Activated CD4-positive, CD25-positive, alpha-beta regulatory T cell treated with anti-CD3 and anti-CD28 coated beads, Interleukin-2, amount 50 U/mL, for 16 hours (primary cell): ENCODE results near the gene EEFSEC.
A peak's percentile ranks its signal among the peaks of the same experiment; 100 is the strongest.

Source experiments
- DNase-seq: peaks from one replicate; pipeline ENCODE4 v3.0.0-alpha.2; 2020; ENCODE audit warnings: low read depth, low spot score

EEFSEC gene

GRCh38 chr3:128425142-128425845 is 272.0 kb downstream of the EEFSEC start:
- DNase-seq: no peak

DNA sequence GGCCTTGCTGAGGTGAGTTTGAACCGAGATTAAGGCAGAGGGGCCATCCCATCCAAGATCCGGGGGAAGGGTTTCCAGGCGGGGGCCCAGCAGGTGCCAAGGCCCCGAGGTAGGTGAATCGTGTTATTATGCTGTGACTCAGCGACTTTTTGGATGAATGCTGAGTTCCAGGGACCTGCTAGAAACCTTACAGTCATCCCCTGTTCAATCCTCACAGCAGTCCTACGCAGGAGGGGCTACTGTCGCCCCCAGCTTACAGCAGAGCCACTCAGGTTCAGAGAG is 272.5 kb downstream of the EEFSEC start:
- no peak for DNase-seq

GRCh38 chr3:128426128-128426921 is 273.0 kb downstream of the EEFSEC start:
- DNase-seq: peak; percentile 16

DNA sequence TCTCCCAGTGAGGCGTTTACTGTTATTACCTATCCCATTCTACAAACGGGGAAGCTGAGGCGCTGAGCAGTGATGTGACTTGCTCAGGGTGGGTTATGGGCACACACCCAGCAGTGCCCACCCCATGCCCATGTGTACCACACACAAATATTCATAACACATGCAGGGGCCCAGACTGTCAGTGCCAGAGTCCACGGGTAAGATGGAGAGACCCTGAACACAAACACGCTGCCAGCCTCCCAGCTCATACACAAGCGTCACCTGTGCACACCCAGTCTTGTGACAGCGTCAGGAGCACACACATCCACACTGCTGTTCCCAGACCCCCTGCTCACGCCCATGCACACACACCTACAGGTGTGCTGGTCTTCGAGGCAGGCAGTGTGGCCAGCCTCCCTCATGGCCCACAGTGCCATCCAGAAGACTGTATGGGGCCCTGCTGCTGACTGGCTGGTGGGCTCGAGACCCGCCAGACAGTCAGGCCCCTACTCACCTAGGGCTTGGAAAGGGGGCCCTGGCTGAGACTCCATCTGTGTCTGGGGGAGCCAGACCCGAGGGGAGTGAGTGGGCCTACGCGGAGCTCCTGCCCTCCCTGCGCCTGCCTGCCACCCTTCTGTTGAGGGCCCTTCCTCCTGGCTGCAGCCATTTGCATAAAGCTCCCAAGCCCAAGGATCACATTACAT is 274.0 kb downstream of the EEFSEC start:
- DNase-seq: no peak

- DNase-seq: no peak
These were observed 274.9 kb downstream of the EEFSEC start for GRCh38 chr3:128427872-128428822.

DNA sequence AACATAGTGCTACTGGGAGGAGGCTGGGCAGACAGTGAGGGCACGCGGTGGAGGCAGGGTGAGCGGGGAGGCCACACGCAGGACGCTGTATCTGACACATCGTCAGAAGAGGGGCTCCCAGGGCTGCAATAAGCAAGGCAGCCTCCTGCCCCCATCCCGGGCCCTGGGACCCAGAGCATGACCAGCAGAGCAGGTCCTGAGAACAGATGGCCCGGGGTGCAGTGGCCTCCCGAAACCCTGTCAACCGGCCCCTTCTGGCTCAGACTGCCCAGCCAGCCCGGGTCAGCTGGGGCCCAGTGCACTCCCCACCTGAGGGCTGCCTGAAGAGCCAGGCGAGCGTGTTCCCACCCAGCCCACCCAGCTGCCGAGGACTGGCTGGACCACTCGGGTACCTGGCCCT is 276.0 kb downstream of the EEFSEC start:
- no peak for DNase-seq

GRCh38 chr3:128429751-128430150 is 276.5 kb downstream of the EEFSEC start:
- DNase-seq: no peak

DNA sequence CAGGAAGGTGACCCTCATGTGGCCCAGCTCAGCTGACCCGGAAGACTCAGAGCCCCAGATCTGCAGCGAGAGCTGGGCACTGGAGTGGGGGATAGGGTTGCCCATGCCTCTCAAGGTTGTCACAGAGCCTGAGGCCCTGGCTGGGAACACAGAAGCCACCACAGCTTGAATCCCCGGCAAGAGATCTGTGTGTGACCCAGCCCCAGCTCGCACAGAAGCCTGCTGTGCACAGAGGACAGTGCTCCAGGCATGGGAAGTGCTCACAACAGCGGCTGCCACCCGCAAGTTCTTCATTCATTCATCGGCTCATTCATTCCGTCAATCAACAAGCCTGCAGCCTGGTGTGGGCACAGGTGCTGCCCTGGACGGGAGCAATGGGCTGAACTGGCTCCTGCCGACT is 277.0 kb downstream of the EEFSEC start:
- DNase-seq: no peak

- DNase-seq: no peak
These were observed 277.4 kb downstream of the EEFSEC start for GRCh38 chr3:128430731-128431130.

DNA sequence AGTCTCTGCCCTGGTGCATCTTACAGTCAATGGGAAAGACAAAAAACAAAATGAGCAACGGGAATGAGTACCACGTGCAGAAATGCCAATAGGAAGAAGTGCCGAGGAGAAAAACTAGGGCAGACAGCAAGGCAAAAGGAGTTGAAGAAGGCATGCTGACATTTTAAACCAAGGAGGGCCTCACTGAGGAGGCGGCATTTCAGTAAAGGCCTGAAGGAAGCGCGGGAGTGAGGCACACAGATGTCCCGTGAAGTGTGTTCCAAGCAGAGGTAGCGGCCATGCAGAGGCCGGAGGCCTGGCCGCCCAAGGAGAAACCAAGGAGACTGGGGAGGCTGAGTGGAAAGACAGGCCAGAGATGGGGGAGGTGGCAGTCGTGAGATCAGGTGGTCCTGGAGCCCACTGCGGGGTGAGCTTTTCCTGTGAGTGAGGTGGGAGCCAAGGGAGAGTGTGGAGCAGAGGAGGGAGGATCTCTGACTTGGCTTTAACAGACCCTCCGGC is 278.6 kb downstream of the EEFSEC start:
- no peak for DNase-seq

GRCh38 chr3:128432301-128432970 is 279.2 kb downstream of the EEFSEC start:
- DNase-seq: no peak

- DNase-seq: no peak
These were observed 279.9 kb downstream of the EEFSEC start for GRCh38 chr3:128432971-128433836.

DNA sequence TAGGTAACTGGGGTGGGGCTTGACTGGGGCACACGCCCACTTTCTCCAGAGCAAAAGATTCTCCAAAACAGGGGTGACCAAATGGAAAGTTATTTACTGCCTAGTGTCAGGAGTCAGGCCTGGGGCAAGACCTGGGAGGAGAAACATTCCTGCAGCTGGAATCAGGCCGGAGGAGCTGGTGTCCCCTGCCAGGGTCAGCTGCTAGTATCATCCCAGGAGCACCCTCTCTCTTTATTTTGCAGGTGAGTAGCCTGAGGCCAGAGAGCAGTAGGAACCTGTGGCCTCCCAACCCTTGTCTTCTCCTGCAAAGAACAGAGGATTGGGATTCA is 280.5 kb downstream of the EEFSEC start:
- no peak for DNase-seq

DNA sequence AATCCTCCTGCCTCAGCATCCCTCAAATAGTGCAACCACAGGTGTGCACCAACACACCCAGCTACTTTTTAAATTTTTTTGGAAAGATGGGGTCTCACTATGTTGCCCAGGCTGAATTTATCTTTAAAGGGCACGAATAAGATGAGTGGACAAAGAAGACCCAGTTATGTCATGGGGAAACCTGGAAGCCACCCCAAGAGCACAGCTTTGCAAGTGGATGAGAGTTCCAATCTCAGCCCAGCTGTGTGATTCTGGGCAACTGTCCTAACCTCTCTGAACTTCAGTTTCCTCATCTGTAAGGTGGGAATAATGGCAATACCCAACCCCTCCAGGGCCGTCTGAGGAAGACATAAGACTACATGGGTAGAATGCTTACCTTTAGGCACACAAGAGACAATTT is 281.2 kb downstream of the EEFSEC start:
- DNase-seq: no peak

GRCh38 chr3:128435058-128435457 is 281.8 kb downstream of the EEFSEC start:
- DNase-seq: no peak

DNA sequence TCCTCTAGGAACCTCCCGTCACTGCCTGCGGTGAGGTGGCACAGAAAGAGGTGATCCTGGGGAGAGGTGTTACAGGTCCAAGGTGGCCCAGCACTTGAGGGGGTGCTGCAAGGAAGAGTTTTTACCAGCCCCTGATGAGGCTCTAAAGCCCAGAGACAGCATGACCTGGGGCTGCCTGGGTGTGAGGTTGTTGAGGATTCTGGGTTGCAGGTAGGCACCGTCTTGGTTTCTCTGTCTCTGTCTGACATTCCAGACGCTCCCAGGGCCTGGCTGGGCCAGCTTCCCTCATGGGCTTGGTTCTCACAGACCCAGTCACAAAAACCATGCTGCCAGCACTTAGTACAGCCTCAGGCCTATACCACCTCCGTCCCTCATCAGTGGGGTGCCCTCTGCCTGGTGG is 282.3 kb downstream of the EEFSEC start:
- no peak for DNase-seq

DNA sequence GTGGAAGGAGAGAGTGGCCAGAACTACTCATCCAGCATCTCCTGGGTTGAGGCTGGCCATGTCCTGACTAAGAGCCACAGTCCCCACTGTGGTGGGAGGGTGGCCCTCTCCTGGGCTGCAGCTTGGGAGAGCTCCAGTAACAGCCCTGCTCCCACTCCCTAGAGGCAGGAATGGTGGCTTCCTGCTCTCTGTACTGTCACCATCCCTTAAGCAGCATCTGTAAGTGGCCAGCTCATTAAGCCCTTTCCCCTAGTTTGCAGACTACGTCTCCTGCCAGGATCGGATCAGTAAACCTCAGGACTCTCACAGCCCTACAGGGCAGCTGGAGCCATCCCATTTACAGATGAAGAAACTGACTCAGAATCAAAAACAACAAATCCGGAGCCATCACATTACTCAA is 282.9 kb downstream of the EEFSEC start:
- DNase-seq: no peak

GRCh38 chr3:128438488-128439072 is 285.3 kb downstream of the EEFSEC start:
- no peak for DNase-seq

DNA sequence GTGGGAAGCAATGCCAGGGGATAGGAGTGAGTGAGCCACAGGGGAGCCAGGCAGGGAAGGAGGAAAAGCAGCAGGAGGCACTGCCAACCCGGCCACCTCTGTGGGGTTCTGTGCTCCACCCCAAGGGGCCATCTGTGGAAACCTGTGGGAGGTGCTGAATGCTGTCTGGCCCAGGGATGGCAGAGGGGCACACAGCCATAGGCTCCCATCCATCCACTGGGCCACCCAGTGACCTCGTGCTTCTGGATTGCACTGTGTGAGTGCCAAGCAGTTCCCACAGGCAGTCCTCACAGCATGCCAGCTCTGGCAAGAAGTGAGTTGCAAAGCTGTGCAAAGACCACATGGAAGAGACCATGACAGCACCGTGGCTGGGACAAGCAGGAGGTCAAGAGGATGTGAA is 285.9 kb downstream of the EEFSEC start:
- DNase-seq: no peak

- no peak for DNase-seq
These were observed 288.8 kb downstream of the EEFSEC start for GRCh38 chr3:128442070-128442469.
